WI38 (cell line): Measurements from ENCODE around the gene COMP.
A peak's percentile ranks its signal among the peaks of the same experiment; 100 is the strongest.
"Not testable (repeated sequence)": the region's sequence is repeated elsewhere in the genome, so short reads cannot be mapped to it uniquely, and the experiment has no call there.

Experiments
- H3K4me3 ChIP-seq: 2 replicates; pipeline ENCODE4 v1.5.1; 2011; ENCODE audit warnings: low read depth, mild to moderate bottlenecking, control low read depth, low read length
- TF ChIP-seq, protein P1 (sequence below): IDR thresholded peaks from 2 replicates; pipeline ENCODE4 v1.5.1; 2012; ENCODE audit warnings: low read depth, mild to moderate bottlenecking, control low read depth, low read length

The COMP gene

DNA sequence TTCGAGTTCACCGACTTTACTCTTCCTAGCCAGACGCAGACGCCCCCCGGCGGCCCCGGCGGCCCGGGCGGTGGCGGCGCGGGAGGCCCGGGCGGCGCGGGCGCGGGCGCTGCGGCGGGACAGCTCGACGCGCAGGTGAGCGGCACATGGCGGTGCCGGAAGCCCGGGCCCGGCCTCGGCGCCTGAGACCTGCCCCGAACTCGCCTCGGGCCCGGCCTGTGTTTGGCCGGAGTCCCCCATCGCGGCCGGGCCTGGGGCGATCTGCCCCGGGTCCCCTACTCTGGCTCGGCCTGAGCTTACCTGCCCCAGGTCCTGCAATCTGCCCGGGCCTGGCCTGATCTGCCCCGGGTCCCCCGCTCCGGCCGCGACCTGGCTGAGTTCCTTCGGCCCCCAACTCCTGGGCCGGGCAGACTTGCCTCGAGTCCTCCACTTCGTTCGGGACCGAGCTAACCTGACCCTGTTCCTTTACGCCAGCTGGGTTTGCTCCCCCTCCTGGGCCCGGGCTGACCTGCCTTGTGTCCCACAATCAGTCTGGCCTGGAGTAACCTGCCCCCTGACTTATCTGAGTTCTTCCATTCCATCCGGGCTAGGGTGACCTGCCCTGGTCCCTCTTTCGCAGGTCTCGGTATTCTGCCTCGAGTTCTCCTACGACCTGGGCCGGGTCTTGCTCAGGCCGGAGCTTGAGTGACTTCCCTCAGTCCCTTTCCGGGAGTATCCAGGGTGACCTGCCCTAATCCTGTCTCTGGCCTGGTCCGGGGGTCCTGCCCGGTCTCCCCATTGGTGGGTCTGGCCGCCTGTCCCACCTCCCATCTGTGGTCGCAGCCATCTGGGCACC is 41.4 kb upstream of the COMP start:
- TF ChIP-seq, protein P1, sequence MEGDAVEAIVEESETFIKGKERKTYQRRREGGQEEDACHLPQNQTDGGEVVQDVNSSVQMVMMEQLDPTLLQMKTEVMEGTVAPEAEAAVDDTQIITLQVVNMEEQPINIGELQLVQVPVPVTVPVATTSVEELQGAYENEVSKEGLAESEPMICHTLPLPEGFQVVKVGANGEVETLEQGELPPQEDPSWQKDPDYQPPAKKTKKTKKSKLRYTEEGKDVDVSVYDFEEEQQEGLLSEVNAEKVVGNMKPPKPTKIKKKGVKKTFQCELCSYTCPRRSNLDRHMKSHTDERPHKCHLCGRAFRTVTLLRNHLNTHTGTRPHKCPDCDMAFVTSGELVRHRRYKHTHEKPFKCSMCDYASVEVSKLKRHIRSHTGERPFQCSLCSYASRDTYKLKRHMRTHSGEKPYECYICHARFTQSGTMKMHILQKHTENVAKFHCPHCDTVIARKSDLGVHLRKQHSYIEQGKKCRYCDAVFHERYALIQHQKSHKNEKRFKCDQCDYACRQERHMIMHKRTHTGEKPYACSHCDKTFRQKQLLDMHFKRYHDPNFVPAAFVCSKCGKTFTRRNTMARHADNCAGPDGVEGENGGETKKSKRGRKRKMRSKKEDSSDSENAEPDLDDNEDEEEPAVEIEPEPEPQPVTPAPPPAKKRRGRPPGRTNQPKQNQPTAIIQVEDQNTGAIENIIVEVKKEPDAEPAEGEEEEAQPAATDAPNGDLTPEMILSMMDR: 0 out of 2 replicates have a peak, but pooled peaks have one; percentile 8
- H3K4me3 ChIP-seq: peak overlapping the region; percentile 87

DNA sequence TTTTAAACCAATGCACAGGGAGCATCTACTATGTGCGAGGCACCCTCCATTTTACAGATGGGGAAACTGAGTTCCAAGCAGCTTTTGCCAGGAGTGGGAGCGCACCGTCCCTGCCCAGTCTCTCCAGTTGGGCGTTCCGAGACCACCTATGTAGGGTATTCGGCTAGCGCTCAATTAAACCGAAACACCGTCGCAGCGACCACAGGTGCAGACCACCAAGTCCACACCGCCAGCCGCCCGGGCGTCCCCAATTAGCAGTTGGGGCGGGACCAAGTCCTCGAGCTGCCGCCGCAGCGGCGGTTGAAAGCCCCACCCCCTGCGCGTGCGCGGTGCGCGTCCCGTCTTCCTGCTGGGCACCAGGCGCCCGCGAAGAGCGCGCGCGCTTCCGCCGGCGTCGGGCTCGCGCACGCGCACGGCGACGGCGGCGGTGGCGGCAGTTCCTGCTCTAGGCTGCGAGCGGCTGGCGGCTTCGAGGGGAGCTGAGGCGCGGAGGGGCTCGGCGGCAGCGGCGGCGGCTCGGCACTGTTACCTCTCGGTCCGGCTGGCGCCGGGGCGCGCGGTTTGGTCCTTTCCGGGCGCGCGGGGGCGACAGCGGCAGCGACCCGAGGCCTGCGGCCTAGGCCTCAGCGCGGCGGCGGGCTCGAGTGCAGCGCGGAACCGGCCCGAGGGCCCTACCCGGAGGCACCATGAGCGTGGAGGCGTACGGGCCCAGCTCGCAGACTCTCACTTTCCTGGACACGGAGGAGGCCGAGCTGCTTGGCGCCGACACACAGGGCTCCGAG is 40.6 kb upstream of the COMP start, which contains the start of gene UPF1:
Gene UPF1, plus strand, starts transcription at position 436 of the 782 bp plus-strand sequence. Its CDS starts 251 bp downstream, at position 687.
- TF ChIP-seq, protein P1: no peak
- H3K4me3 ChIP-seq: peak within 1 kb of the TSS; percentile 87

DNA sequence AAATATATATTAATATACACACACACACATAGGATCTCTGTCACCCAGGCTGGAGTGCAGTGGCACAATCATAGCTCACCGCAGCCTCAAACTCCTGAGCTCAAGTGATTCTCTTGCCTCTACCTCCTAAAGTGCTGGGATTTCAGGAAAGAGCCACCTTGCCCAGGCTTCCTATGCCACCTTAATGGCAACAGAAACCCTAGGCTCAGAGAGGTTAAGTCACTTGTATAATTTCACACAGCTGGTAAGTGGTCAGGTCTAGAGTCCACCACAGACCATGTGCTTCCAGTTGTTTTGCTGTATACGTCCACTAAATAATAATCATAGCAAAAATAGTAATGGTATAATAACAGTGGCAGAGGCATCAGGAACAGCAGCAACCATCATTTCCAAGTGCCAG is 39.4 kb upstream of the COMP start:
- no peak overlapping the region for H3K4me3 ChIP-seq
- TF ChIP-seq, protein P1: no peak

DNA sequence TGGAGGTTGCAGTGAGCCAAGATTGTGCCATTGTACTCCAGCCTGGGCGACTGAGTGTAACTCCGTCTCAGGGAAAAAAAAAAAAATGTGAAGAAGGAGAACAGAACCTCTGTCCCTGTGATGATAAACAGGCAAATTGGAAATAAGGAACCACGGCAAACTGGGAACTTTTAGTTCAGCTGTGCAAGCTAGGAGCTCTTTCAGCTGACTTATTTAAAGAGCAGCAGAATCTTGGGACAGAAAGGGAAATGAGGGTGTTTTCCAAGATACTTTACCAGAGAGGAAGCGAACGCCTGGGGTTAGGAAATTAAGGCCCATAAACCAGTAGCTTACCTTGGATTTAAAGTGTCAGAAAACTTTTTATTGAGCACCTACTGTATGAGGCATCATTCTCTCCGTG is 37.7 kb upstream of the COMP start:
- TF ChIP-seq, protein P1: no peak
- H3K4me3 ChIP-seq: no peak overlapping the region

DNA sequence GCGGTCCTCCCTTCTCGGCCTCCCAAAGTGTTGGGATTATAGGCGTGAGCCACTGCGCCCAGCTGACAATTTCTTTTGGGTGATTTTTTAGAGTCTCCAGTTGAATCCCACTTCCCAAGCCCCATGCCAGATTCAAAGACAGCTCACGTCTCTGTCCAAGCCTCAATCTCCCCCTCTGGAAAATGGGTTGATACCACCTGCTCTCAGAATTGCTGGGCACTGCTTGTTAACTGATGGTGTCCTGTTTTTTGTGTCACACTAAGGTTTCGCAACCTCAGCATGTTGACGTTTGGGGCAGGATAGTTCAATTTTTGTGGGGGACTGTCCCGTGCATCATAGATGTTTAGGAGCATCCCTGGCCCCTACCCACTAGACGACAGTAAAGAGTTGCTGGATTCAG is 26.5 kb upstream of the COMP start:
- no peak overlapping the region for H3K4me3 ChIP-seq
- TF ChIP-seq, protein P1: no peak

DNA sequence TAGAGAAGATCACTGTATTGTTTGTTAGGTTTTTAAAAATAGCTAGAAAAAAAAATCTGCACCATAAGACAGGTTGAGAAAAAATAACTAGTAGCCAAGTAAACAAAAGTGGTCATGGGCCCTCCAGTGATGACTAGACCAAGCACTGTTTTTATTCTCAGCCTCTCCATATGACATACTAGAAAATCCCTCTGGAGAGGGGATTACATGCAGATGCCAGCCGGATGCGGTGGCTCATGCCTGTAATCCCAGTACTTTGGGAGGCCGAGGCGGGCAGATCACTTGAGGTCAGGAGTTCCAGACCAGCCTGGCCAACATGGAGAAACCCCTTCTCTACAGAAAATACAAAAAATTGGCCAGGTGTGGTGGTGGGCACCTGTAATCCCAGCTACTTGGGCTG is 25.5 kb upstream of the COMP start:
- H3K4me3 ChIP-seq: not testable (repeated sequence)

DNA sequence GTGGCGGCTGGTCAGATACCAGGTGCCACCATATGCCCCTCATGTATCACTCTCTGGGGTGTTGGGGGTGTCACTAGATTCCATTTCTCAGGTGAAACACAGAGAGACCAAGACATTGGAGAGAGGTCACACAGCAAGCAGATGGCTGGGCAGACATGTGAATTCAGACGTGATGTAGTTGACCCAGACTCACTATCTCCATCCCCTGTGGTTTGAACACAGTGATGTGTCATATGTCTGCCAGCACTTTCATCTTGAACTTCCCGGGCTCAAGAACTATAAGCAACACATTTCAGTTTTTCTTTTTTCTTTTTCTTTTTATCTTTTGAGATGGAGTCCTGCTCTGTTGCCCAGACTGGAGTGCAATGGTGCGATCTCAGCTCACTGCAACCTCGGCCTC is 24.6 kb upstream of the COMP start:
- TF ChIP-seq, protein P1: no peak
- no peak overlapping the region for H3K4me3 ChIP-seq
